Progenitor cell of endocrine pancreas (in vitro differentiated cells): ENCODE results near the gene TPGS1. TPM values are rescaled to one million over a fixed set of nuclear protein-coding genes. Genes with fewer than 3 reads are reported as not detected.

Source experiments
- DNase-seq: peaks from one replicate; pipeline ENCODE4 v3.0.0; 2021; ENCODE audit warnings: low spot score; ENCODE audit not compliant: unreplicated experiment
- H3K27ac Mint-ChIP-seq: 2 replicates; pipeline ENCODE4 v1.8.0; 2021; ENCODE audit warnings: mild to moderate bottlenecking, moderate library complexity, mixed read lengths
- H3K27me3 Mint-ChIP-seq: 2 replicates; pipeline ENCODE4 v1.8.0; 2021; ENCODE audit warnings: mixed read lengths
- H3K36me3 Mint-ChIP-seq: 2 replicates; pipeline ENCODE4 v1.8.0; 2022; ENCODE audit warnings: mixed read lengths; ENCODE audit not compliant: insufficient read depth
- H3K4me1 Mint-ChIP-seq: 2 replicates; pipeline ENCODE4 v1.8.0; 2021; ENCODE audit warnings: low read depth, mixed read lengths
- H3K4me3 Mint-ChIP-seq: 2 replicates; pipeline ENCODE4 v1.8.0; 2021; ENCODE audit warnings: low read depth, mild to moderate bottlenecking, moderate library complexity, mixed read lengths
- H3K9me3 Mint-ChIP-seq: 2 replicates; pipeline ENCODE4 v1.8.0; 2021; ENCODE audit warnings: low read depth, mixed read lengths
- CTCF ChIP-seq: fragments of 200-600 bp; sonication (generic); IDR thresholded peaks from one replicate; pipeline ENCODE4 v1.5.0; 2021; ENCODE audit warnings: antibody characterized with exemption, mild to moderate bottlenecking; ENCODE audit not compliant: unreplicated experiment
- total RNA-seq: library from RNA; stranded (reverse); gene quantifications from 2 replicates; pipeline ENCODE4 v1.2.1, GENCODE V29; 2021

TPGS1 gene
- total RNA-seq, 1 donor from 2014 or later = 16.4 TPM

- Mint-ChIP-seq H3K27ac (no peak within 1 kb of the TSS), H3K36me3 (no peaks in the 10 kb centered on the region), H3K4me3 (no peak within 1 kb of the TSS), H3K4me1 (no peaks in the 10 kb centered on the region), H3K27me3 (no peaks in the 10 kb centered on the region), H3K9me3 (no peaks in the 10 kb centered on the region)
- TF ChIP-seq CTCF = no peak
- no peak for DNase-seq
Observed at GRCh38 chr19:543910-544608, 36.8 kb downstream of the TPGS1 start, which contains the start of gene GZMM. Gene GZMM, plus strand, starts transcription at chr19:544053. Its CDS starts 19 bp downstream, at chr19:544072.

GRCh38 chr19:547117-547516, 39.8 kb downstream of the TPGS1 start:
- no peaks in the 10 kb centered on the region for H3K4me1 Mint-ChIP-seq
- no peaks in the 10 kb centered on the region for H3K9me3 Mint-ChIP-seq
- H3K4me3 Mint-ChIP-seq = no peak overlapping the region
- peaks cover 6% of the 10 kb centered on the region for H3K27me3 Mint-ChIP-seq
- TF ChIP-seq CTCF = no peak
- no peaks in the 10 kb centered on the region for H3K36me3 Mint-ChIP-seq
- no peak overlapping the region for H3K27ac Mint-ChIP-seq
- DNase-seq = no peak

GRCh38 chr19:547836-548720, 40.8 kb downstream of the TPGS1 start:
- Mint-ChIP-seq H3K36me3 (no peaks in the 10 kb centered on the region), H3K9me3 (no peaks in the 10 kb centered on the region), H3K27me3 (peaks cover 8% of the 10 kb centered on the region), H3K4me3 (no peak overlapping the region), H3K4me1 (no peaks in the 10 kb centered on the region), H3K27ac (peak overlapping the region; percentile 45)
- TF ChIP-seq CTCF = no peak
- no peak for DNase-seq

GRCh38 chr19:548886-549830, 41.9 kb downstream of the TPGS1 start:
- Mint-ChIP-seq H3K4me3 (no peak overlapping the region), H3K27ac (no peak overlapping the region), H3K36me3 (no peaks in the 10 kb centered on the region), H3K4me1 (no peaks in the 10 kb centered on the region), H3K27me3 (peaks cover 8% of the 10 kb centered on the region), H3K9me3 (no peaks in the 10 kb centered on the region)
- DNase-seq = no peak
- TF ChIP-seq CTCF = no peak

- Mint-ChIP-seq H3K27me3 (peaks cover 8% of the 10 kb centered on the region), H3K4me3 (no peak overlapping the region), H3K36me3 (no peaks in the 10 kb centered on the region), H3K4me1 (no peaks in the 10 kb centered on the region), H3K9me3 (no peaks in the 10 kb centered on the region), H3K27ac (no peak overlapping the region)
- no peak for TF ChIP-seq CTCF
- DNase-seq = no peak
Observed at GRCh38 chr19:554817-555216, 47.5 kb downstream of the TPGS1 start.
